HTR-8/SVneo (cell line): ENCODE data around the gene FXR2.

Source experiments
- DNase-seq: peaks from one replicate; pipeline ENCODE4 v3.0.0; 2011; ENCODE audit warnings: low spot score, mixed read lengths; ENCODE audit not compliant: insufficient read length
- FAIRE-seq: peaks from 2 replicates; lab custom pipeline; 2011; peaks lifted over from hg19 to GRCh38; lab: Jason Lieb, UNC

Gene FXR2

GRCh38 chr17:7575959-7576358 is 38.7 kb downstream of the FXR2 start:
- no peak for DNase-seq
- no peak for FAIRE-seq

- no peak for FAIRE-seq
These were observed 39.2 kb downstream of the FXR2 start for GRCh38 chr17:7575481-7575883.

GRCh38 chr17:7574176-7574953 is 40.3 kb downstream of the FXR2 start:
- FAIRE-seq (peak; percentile 67), DNase-seq (no peak)

More at GRCh38 chr17:7575481-7575883, 39.2 kb downstream of the FXR2 start:
- no peak for DNase-seq

DNA sequence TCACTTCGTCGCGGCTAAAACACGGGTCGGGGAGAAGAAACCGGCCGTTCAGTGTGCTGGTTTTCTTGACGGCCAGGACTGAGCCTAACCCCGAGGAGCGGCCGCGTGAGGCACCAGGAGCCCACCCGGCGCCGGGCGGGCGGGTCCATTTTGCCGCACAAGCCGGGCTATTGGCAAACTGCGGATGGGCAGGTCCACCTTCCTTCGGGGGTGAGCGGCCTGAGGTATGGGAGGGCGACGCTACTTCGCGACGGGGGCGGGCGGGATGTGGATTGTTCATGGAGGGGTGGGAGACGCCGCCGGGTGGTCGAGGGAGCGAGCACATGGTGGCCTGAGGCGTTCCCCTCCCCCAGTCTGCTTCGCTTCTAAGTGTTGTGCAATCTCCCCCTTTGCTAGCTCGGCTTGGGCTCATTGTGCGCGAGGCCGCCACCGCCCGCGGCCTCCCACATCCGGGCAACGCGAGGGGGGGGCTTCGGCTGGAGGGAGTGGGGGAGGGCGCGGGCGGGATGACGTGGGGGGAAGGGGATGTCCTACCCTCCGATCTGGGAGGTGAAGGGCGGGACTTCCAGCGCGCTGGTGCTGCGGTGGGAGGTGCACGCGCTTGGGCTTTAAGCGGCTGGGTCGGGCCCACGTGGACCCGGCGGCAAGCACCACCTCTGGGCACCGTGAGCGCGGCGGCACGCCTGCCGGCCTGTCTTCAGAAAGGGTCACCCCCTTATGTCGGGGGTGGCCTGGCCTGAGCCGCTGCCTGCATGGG is 41.2 kb downstream of the FXR2 start:
- DNase-seq: peak; percentile 87
- FAIRE-seq: peak; percentile 98

- peak; percentile 99 for DNase-seq
- peak; percentile 13 for FAIRE-seq
These were observed 41.9 kb downstream of the FXR2 start for GRCh38 chr17:7572588-7573323.

- peak; percentile 97 for FAIRE-seq
- no peak for DNase-seq
These were observed 42.4 kb downstream of the FXR2 start for GRCh38 chr17:7572338-7572587.

GRCh38 chr17:7570351-7570750 is 44.3 kb downstream of the FXR2 start:
- DNase-seq: no peak
- FAIRE-seq: no peak

- DNase-seq (no peak), FAIRE-seq (peak; percentile 48)
These were observed 45.1 kb downstream of the FXR2 start for GRCh38 chr17:7569571-7569970.

DNA sequence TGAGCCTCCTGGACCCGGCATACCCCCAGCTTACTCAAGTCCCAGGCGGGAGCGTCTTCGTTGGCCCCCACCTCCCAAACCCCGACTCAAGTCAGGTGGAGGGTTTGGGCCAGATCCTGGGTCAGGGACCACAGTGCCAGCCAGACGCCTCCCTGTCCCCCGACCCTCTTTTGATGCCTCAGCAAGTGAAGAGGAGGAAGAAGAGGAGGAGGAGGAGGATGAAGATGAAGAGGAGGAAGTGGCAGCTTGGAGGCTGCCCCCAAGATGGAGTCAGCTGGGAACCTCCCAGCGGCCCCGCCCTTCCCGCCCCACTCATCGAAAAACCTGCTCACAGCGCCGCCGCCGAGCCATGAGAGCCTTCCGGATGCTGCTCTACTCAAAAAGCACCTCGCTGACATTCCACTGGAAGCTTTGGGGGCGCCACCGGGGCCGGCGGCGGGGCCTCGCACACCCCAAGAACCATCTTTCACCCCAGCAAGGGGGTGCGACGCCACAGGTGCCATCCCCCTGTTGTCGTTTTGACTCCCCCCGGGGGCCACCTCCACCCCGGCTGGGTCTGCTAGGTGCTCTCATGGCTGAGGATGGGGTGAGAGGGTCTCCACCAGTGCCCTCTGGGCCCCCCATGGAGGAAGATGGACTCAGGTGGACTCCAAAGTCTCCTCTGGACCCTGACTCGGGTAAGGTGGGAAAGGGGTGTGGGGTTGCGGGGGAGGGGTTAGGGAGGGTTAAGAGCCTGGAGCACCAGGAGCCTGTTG is 51.4 kb downstream of the FXR2 start:
- no peak for DNase-seq
- FAIRE-seq: no peak

- FAIRE-seq (no peak), DNase-seq (no peak)
These were observed 52.5 kb downstream of the FXR2 start for GRCh38 chr17:7562208-7562605.

GRCh38 chr17:7561589-7562207 is 53.0 kb downstream of the FXR2 start, which contains the start of gene SENP3:
TSS of gene SENP3 (plus strand) at chr17:7561919. CDS start at chr17:7563077, 1,158 bp downstream.
- peak; percentile 96 for FAIRE-seq

DNA sequence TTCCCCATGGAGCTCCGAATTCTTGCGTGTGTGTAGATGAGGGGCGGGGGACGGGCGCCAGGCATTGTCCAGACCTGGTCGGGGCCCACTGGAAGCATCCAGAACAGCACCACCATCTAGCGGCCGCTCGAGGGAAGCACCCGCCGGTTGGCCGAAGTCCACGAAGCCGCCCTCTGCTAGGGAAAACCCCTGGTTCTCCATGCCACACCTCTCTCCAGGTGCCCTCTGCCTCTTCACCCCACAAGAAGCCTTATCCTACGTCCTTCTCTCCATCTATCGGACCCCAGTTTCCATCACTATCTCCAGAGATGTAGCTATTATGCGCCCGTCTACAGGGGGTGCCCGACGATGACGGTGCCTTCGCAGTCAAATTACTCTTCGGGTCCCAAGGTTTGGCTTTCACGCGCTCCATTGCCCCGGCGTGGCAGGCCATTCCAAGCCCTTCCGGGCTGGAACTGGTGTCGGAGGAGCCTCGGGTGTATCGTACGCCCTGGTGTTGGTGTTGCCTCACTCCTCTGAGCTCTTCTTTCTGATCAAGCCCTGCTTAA is 53.6 kb downstream of the FXR2 start:
- FAIRE-seq: peak; percentile 85

More at GRCh38 chr17:7561589-7562207, 53.0 kb downstream of the FXR2 start, which contains the start of gene SENP3:
- DNase-seq: peak; percentile 98

GRCh38 chr17:7560172-7561027 is 54.3 kb downstream of the FXR2 start:
- DNase-seq: no peak
- peak; percentile 55 for FAIRE-seq

More for the DNA sequence above, 53.6 kb downstream of the FXR2 start:
- peak; percentile 94 for DNase-seq

DNA sequence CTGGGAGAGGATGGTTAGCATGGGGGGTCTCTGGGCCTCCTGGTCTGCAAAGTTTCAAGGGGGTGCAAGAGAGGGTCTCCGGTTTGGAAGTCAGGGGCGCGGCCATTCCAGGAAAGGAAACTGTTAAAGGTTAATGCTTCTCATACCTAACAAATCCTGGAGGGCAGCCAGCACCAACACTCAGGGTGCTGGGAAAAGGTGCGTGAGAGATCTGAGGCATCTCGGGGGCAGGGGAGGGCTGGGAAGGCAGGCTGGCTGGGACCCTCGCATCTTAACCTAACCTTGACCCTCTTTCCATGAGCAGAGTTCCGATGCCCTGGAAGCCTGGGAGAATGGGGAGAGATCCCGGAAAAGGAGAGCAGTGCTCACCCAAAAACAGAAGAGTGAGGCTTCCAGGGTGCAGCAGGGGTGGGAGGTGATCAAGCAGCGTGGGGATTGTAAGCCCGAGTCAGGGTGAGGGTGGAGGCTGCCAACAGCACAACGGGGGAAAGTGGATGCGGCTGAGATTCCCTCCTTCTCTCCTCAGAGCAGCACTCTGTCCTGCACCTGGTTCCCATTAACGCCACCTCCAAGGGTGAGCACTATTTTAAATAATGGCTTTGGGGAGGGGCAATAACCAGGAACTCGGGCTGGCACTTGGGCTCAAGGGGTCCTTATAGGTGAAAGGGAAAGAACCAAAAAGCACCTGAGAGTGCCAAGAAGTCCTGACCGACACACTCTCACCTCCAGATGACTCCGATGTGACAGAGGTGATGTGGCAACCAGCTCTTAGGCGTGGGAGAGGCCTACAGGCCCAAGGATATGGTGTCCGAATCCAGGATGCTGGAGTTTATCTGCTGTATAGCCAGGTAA is 55.2 kb downstream of the FXR2 start:
- no peak for FAIRE-seq
- DNase-seq: no peak

DNA sequence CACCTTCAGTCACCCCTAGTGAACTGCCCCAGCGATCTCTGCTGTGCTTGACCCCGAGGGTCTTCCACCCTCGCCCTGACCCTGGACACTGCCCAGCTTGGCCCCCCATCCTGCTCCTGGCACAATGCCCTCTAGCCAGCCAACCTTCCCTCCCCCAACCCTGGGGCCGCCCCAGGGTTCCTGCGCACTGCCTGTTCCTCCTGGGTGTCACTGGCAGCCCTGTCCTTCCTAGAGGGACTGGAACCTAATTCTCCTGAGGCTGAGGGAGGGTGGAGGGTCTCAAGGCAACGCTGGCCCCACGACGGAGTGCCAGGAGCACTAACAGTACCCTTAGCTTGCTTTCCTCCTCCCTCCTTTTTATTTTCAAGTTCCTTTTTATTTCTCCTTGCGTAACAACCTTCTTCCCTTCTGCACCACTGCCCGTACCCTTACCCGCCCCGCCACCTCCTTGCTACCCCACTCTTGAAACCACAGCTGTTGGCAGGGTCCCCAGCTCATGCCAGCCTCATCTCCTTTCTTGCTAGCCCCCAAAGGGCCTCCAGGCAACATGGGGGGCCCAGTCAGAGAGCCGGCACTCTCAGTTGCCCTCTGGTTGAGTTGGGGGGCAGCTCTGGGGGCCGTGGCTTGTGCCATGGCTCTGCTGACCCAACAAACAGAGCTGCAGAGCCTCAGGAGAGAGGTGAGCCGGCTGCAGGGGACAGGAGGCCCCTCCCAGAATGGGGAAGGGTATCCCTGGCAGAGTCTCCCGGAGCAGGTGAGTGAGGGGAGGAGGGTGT is 56.0 kb downstream of the FXR2 start, which contains the start of gene TNFSF13:
TNFSF13 (plus strand) TSS at position 207 of the 776 bp plus-strand sequence; CDS start at position 497, 290 bp downstream.
- FAIRE-seq: no peak
- DNase-seq: no peak

DNA sequence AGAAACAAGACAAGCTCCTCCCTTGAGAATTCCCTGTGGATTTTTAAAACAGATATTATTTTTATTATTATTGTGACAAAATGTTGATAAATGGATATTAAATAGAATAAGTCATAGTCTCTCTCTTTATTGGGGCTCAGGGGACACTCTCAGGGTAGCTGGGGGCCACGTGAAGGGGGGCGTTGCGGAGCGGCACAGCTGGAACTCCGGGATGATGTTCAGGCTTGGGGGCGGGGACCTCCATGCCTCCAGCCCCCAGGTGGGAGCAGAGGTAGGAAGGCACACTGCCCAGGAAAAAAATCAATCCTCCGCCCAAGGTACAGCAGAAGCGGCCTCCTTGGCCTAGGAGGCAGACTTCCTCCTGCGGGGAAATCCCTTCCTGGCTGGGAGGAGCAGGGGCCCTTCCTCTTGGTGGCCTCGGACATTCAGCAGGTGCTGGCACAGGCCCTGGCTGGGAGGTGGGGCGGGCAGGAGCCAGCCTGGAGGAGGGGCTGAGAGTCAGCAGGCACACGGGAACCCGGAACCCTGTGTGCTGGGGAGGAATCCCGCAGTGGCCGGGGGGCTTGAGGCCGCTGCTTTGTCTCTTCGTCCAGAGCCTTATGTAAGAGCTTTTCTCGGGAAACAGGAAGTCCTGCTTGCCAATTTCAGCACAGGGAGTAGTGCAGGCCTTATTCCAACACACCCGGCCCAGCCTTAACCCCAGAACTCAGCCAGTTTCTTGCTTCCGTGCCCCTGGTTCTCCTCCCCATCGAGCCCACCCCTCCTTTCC is 56.7 kb downstream of the FXR2 start:
- DNase-seq (no peak), FAIRE-seq (no peak)
